Fibroblast of skin of left quadriceps (primary cell): ENCODE measurements around the gene LAMTOR5.
"Not testable (repeated sequence)": the region's sequence is repeated elsewhere in the genome, so short reads cannot be mapped to it uniquely, and the experiment has no call there.

ENCODE experiments used
- DNase-seq, 2 experiments: peaks; one replicate each; pipeline ENCODE4 v3.0.0-alpha.2; 2013; ENCODE audit warnings: low read depth in 2 of 2

The LAMTOR5 gene

GRCh38 chr1:110407260-110408210 is at the start of gene LAMTOR5:
Gene LAMTOR5 (minus strand): TSS chr1:110407694. CDS start chr1:110407620, 74 bp downstream.
- peak; percentile 83 for DNase-seq

GRCh38 chr1:110457206-110457605 is 49.7 kb upstream of the LAMTOR5 start:
- no peak for DNase-seq

- DNase-seq, result no peak
Observed at GRCh38 chr1:110455151-110455550, 47.7 kb upstream of the LAMTOR5 start.

GRCh38 chr1:110454328-110454727 is 46.8 kb upstream of the LAMTOR5 start:
- no peak for DNase-seq

GRCh38 chr1:110453829-110454228 is 46.3 kb upstream of the LAMTOR5 start:
- DNase-seq, result no peak

GRCh38 chr1:110452330-110452729 is 44.8 kb upstream of the LAMTOR5 start:
- DNase-seq, result no peak

- no peak for DNase-seq
Observed at GRCh38 chr1:110450929-110451328, 43.4 kb upstream of the LAMTOR5 start, which contains the start of gene PROK1. Gene PROK1 (plus strand): TSS chr1:110451149. CDS start chr1:110451217, 68 bp downstream.

- DNase-seq, result no peak
Observed at GRCh38 chr1:110449661-110450651, 42.5 kb upstream of the LAMTOR5 start.

GRCh38 chr1:110444561-110444960 is 37.1 kb upstream of the LAMTOR5 start:
- no peak for DNase-seq

- DNase-seq, result no peak
Observed at GRCh38 chr1:110443451-110443850, 36.0 kb upstream of the LAMTOR5 start.

- DNase-seq, result no peak
Observed at GRCh38 chr1:110441888-110442287, 34.4 kb upstream of the LAMTOR5 start.

- peak in 1 of 2 experiments; percentile 4 for DNase-seq
Observed at GRCh38 chr1:110440877-110441276, 33.4 kb upstream of the LAMTOR5 start.

- DNase-seq, result not testable (repeated sequence)
Observed at GRCh38 chr1:110439873-110440272, 32.4 kb upstream of the LAMTOR5 start.

- no peak for DNase-seq
Observed at GRCh38 chr1:110438893-110439292, 31.4 kb upstream of the LAMTOR5 start.

- not testable (repeated sequence) for DNase-seq
Observed at GRCh38 chr1:110437645-110438299, 30.3 kb upstream of the LAMTOR5 start.

GRCh38 chr1:110436635-110437034 is 29.1 kb upstream of the LAMTOR5 start:
- no peak for DNase-seq

GRCh38 chr1:110434946-110435345 is 27.5 kb upstream of the LAMTOR5 start:
- no peak for DNase-seq

- DNase-seq, result no peak
Observed at GRCh38 chr1:110433803-110434202, 26.3 kb upstream of the LAMTOR5 start.

GRCh38 chr1:110433213-110433612 is 25.7 kb upstream of the LAMTOR5 start:
- no peak for DNase-seq

GRCh38 chr1:110430901-110431300 is 23.4 kb upstream of the LAMTOR5 start:
- no peak for DNase-seq

- no peak for DNase-seq
Observed at GRCh38 chr1:110430366-110430765, 22.9 kb upstream of the LAMTOR5 start.
